KG1 (cell line): ENCODE results near the gene ANO1.

Experiments used
- DNase-seq: peaks from one replicate; lab custom pipeline; 2025; lab: John Stamatoyannopoulos, UW

The ANO1 gene

GRCh38 chr11:70138403-70138802, 60.3 kb downstream of the ANO1 start:
- no peak for DNase-seq

GRCh38 chr11:70139785-70140410, 61.8 kb downstream of the ANO1 start:
- DNase-seq = no peak

GRCh38 chr11:70140711-70141485, 62.8 kb downstream of the ANO1 start:
- DNase-seq = no peak

- no peak for DNase-seq
Measured at GRCh38 chr11:70141486-70142220, 63.5 kb downstream of the ANO1 start.

GRCh38 chr11:70142221-70142875, 64.2 kb downstream of the ANO1 start:
- no peak for DNase-seq

GRCh38 chr11:70144262-70144661, 66.1 kb downstream of the ANO1 start:
- no peak for DNase-seq

- no peak for DNase-seq
Measured at GRCh38 chr11:70145071-70145470, 67.0 kb downstream of the ANO1 start.

GRCh38 chr11:70145841-70146240, 67.7 kb downstream of the ANO1 start:
- no peak for DNase-seq

- DNase-seq = no peak
Measured at GRCh38 chr11:70146299-70146698, 68.2 kb downstream of the ANO1 start.

- DNase-seq = no peak
Measured at GRCh38 chr11:70146895-70147520, 68.9 kb downstream of the ANO1 start.

- DNase-seq = no peak
Measured at GRCh38 chr11:70147668-70148067, 69.6 kb downstream of the ANO1 start.

GRCh38 chr11:70151671-70152070, 73.6 kb downstream of the ANO1 start:
- DNase-seq = no peak

GRCh38 chr11:70153133-70153727, 75.1 kb downstream of the ANO1 start:
- DNase-seq = no peak

GRCh38 chr11:70155386-70155785, 77.3 kb downstream of the ANO1 start:
- no peak for DNase-seq

- DNase-seq = no peak
Measured at GRCh38 chr11:70156291-70157037, 78.3 kb downstream of the ANO1 start.

GRCh38 chr11:70158201-70158600, 80.1 kb downstream of the ANO1 start:
- no peak for DNase-seq

- no peak for DNase-seq
Measured at GRCh38 chr11:70158757-70159389, 80.8 kb downstream of the ANO1 start.

- DNase-seq = no peak
Measured at GRCh38 chr11:70159627-70160570, 81.8 kb downstream of the ANO1 start.

GRCh38 chr11:70161043-70161625, 83.0 kb downstream of the ANO1 start:
- no peak for DNase-seq
